GM12872 (cell line): Measurements from ENCODE around the gene UBFD1.
A peak's percentile ranks its signal among the peaks of the same experiment; 100 is the strongest.

Experiments used
- CTCF ChIP-seq: IDR thresholded peaks from 3 replicates; pipeline ENCODE4 v1.5.1; 2011; ENCODE audit warnings: low read depth, mild to moderate bottlenecking, low read length, moderate library complexity; ENCODE audit not compliant: insufficient read depth

Gene UBFD1

GRCh38 chr16:23597003-23597756, 39.7 kb downstream of the UBFD1 start:
- TF ChIP-seq CTCF, result peak; percentile 59

DNA sequence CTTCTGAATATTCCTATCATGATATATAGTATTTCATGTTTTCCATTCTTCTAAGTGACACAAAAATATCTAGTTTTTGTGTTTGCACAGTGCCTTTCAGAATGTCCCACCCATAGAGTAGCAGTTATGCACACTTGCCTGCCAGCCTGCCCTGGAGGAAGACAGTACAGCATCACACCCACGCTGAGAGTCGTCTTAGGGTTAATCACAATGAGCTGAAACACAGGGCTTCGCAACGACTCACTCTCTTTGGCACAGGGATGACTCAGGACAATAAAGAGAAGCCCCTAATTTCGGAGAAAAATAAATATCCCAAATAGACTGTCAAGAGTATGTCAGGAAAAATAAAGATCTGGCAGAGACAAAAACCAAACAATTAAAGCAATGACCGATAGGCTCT, 50.2 kb downstream of the UBFD1 start:
- no peak for TF ChIP-seq CTCF

DNA sequence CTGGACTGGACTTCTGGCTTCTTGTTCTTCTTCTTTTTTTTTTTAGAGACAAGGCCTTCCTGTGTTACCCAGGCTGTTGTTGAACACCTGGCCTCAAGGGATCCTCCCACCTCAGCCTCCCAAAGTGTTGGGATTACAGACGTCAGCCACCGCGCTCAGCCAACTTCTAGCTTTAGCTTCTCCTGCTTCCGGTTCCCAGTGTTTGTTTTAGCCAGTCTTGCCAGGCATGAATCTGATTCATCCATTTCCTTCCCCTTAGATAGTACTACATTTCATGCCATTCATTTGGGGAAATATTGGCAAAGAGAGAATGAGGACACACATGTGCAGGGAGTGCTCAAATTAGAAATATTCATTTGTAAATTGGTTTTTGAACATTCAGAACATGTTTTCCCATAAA, 50.7 kb downstream of the UBFD1 start:
- no peak for TF ChIP-seq CTCF

- no peak for TF ChIP-seq CTCF
These were observed 52.4 kb downstream of the UBFD1 start for GRCh38 chr16:23609929-23610328.

DNA sequence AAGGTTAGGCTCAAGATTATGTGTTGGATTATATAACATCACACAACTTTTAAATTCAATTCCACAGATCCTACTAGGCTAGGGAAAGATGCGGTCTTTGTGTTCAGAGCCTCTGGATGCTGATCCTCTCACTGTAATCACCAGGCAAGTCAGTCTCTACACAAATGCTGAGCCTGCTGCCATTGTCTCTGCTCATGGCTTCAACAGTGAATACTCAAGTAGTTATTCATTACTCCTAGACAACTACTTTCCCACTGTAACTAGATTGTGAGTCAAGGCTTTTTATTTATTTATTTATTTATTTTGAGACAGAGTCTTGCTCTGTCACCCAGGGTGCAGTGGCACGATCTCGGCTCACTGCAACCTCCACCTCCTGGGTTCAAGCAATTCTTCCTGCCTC, 54.4 kb downstream of the UBFD1 start:
- TF ChIP-seq CTCF, result no peak

- TF ChIP-seq CTCF, result no peak
These were observed 58.3 kb downstream of the UBFD1 start for GRCh38 chr16:23615805-23616204.
